H9 (cell line): ENCODE data around the gene RFNG. TPM values are rescaled to one million over a fixed set of nuclear protein-coding genes. Genes with fewer than 3 reads are reported as not detected.

Experiments used
- DNase-seq: peaks from one replicate; pipeline ENCODE4 v3.0.0-alpha.2; 2017
- H2AFZ ChIP-seq: one replicate; pipeline ENCODE4 v1.6.1; 2013; ENCODE audit warnings: mild to moderate bottlenecking, low read length, control low read depth, moderate library complexity
- H2AK5ac ChIP-seq: 2 replicates; pipeline ENCODE4 v1.6.1; 2013; ENCODE audit warnings: low read length, control low read depth, mixed read lengths; ENCODE audit not compliant: insufficient read length
- H2BK120ac ChIP-seq: one replicate; pipeline ENCODE4 v1.6.1; 2013; ENCODE audit warnings: low read depth, mild to moderate bottlenecking, low read length, control low read depth, inconsistent platforms; ENCODE audit not compliant: poor library complexity, severe bottlenecking
- H2BK12ac ChIP-seq: 2 replicates; pipeline ENCODE4 v1.6.1; 2013; ENCODE audit warnings: low read length, control low read depth, mixed read lengths, low read depth; ENCODE audit not compliant: insufficient read length
- H2BK15ac ChIP-seq: 2 replicates; pipeline ENCODE4 v1.6.1; 2013; ENCODE audit warnings: low read depth, low read length, control low read depth
- H2BK20ac ChIP-seq: one replicate; pipeline ENCODE4 v1.6.1; 2013; ENCODE audit warnings: low read depth, mild to moderate bottlenecking, low read length, control low read depth, inconsistent platforms; ENCODE audit not compliant: poor library complexity, severe bottlenecking
- H2BK5ac ChIP-seq: 2 replicates; pipeline ENCODE4 v1.6.1; 2013; ENCODE audit warnings: low read length, control low read depth, mixed read lengths; ENCODE audit not compliant: insufficient read length
- H3K14ac ChIP-seq: 2 replicates; pipeline ENCODE4 v1.6.1; 2013; ENCODE audit warnings: low read length, control low read depth; ENCODE audit not compliant: insufficient read depth
- H3K18ac ChIP-seq: 2 replicates; pipeline ENCODE4 v1.6.1; 2013; ENCODE audit warnings: low read depth, mild to moderate bottlenecking, mixed read lengths, low read length, control low read depth; ENCODE audit not compliant: insufficient read length
- H3K23ac ChIP-seq: 2 replicates; pipeline ENCODE4 v1.6.1; 2013; ENCODE audit warnings: low read length, control low read depth, mixed read lengths, low read depth; ENCODE audit not compliant: insufficient read length
- H3K23me2 ChIP-seq: 2 replicates; pipeline ENCODE4 v1.6.1; 2013; ENCODE audit warnings: low read depth, mild to moderate bottlenecking, mixed read lengths, low read length, control low read depth; ENCODE audit not compliant: insufficient read length, poor library complexity, severe bottlenecking
- H3K27ac ChIP-seq: 2 replicates; pipeline ENCODE4 v1.5.1; 2013; ENCODE audit warnings: low read length, control low read depth, mixed read lengths, low read depth; ENCODE audit not compliant: insufficient read length
- H3K27me3 ChIP-seq: 2 replicates; pipeline ENCODE4 v1.6.1; 2013; ENCODE audit warnings: low read length, control low read depth, inconsistent platforms; ENCODE audit not compliant: insufficient read depth
- H3K4ac ChIP-seq: 2 replicates; pipeline ENCODE4 v1.6.1; 2013; ENCODE audit warnings: low read depth, mild to moderate bottlenecking, control low read depth, inconsistent platforms, low read length, moderate library complexity
- H3K4me1 ChIP-seq: 2 replicates; pipeline ENCODE4 v1.6.1; 2013; ENCODE audit warnings: low read length, control low read depth, inconsistent platforms; ENCODE audit not compliant: insufficient read depth
- H3K4me2 ChIP-seq: 2 replicates; pipeline ENCODE4 v1.6.1; 2013; ENCODE audit warnings: low read length, control low read depth, mixed read lengths; ENCODE audit not compliant: insufficient read length, insufficient read depth
- H3K56ac ChIP-seq: 2 replicates; pipeline ENCODE4 v1.6.1; 2013; ENCODE audit warnings: low read depth, mild to moderate bottlenecking, mixed read lengths, low read length, control low read depth; ENCODE audit not compliant: insufficient read length
- H3K79me1 ChIP-seq: 2 replicates; pipeline ENCODE4 v1.6.1; 2013; ENCODE audit warnings: low read depth, mild to moderate bottlenecking, moderate library complexity, low read length, control low read depth, inconsistent platforms; ENCODE audit not compliant: insufficient read depth, poor library complexity, severe bottlenecking
- H3K79me2 ChIP-seq: 2 replicates; pipeline ENCODE4 v1.6.1; 2013; ENCODE audit warnings: low read length, control low read depth, inconsistent platforms; ENCODE audit not compliant: insufficient read depth
- H3K9ac ChIP-seq: 2 replicates; pipeline ENCODE4 v1.6.1; 2013; ENCODE audit warnings: low read length, control low read depth, mixed read lengths; ENCODE audit not compliant: insufficient read length; ENCODE audit errors: extremely low read depth
- H3K9me3 ChIP-seq: one replicate; pipeline ENCODE4 v1.6.1; 2013; ENCODE audit warnings: low read depth, low read length, inconsistent platforms; ENCODE audit not compliant: control insufficient read depth
- H3T11ph ChIP-seq: one replicate; pipeline ENCODE4 v1.6.1; 2013; ENCODE audit warnings: mild to moderate bottlenecking, low read length, control low read depth, inconsistent platforms
- H4K20me1 ChIP-seq: one replicate; pipeline ENCODE4 v1.6.1; 2013; ENCODE audit not compliant: control insufficient read depth, insufficient read length, insufficient read depth
- H4K5ac ChIP-seq: 2 replicates; pipeline ENCODE4 v1.6.1; 2013; ENCODE audit warnings: low read depth, mild to moderate bottlenecking, mixed read lengths, low read length, control low read depth; ENCODE audit not compliant: insufficient read length
- H4K8ac ChIP-seq: replicated peaks from 2 replicates; pipeline ENCODE4 v1.6.1; 2013; ENCODE audit warnings: low read length, control low read depth, mixed read lengths, low read depth; ENCODE audit not compliant: insufficient read length
- H4K91ac ChIP-seq: 2 replicates; pipeline ENCODE4 v1.6.1; 2013; ENCODE audit warnings: low read depth, mild to moderate bottlenecking, moderate library complexity, mixed read lengths, low read length, control low read depth; ENCODE audit not compliant: insufficient read length
- H3K27ac Mint-ChIP-seq, 3 experiments: 2 replicates in 2 of 3; 3 replicates in 1 of 3; pipeline ENCODE4 v1.8.0; 2020 to 2021; ENCODE audit warnings: mixed read lengths in 3 of 3, mild to moderate bottlenecking in 1 of 3, moderate library complexity in 1 of 3
- H3K27me3 Mint-ChIP-seq: 2 replicates; pipeline ENCODE4 v1.8.0; 2021; ENCODE audit warnings: low read depth, mild to moderate bottlenecking, moderate library complexity, mixed read lengths
- H3K36me3 Mint-ChIP-seq, 3 experiments: 2 replicates in 2 of 3; 3 replicates in 1 of 3; pipeline ENCODE4 v1.8.0; 2020 to 2021; ENCODE audit warnings: low read depth in 3 of 3, mixed read lengths in 3 of 3; ENCODE audit not compliant: insufficient read depth in 1 of 3
- H3K4me1 Mint-ChIP-seq, 2 experiments: 2 replicates each; pipeline ENCODE4 v1.8.0; 2020; ENCODE audit warnings: mixed read lengths in 2 of 2
- H3K4me3 Mint-ChIP-seq, 2 experiments: 2 replicates in 1 of 2; 3 replicates in 1 of 2; pipeline ENCODE4 v1.8.0; 2020 to 2021; ENCODE audit warnings: mild to moderate bottlenecking in 2 of 2, mixed read lengths in 2 of 2, moderate library complexity in 1 of 2
- H3K9me3 Mint-ChIP-seq, 2 experiments: 2 replicates in 1 of 2; 3 replicates in 1 of 2; pipeline ENCODE4 v1.8.0; 2020; ENCODE audit warnings: mild to moderate bottlenecking in 2 of 2, mixed read lengths in 2 of 2, moderate library complexity in 1 of 2
- WGBS: extraction: QIAGEN DNeasy Blood & Tissue Kit; methylation state at CpG from one replicate; pipeline ENCODE4 v1.1.7; 2013; ENCODE audit warnings: missing lambda C conversion rate, low lambda C conversion rate, mixed read lengths; ENCODE audit not compliant: insufficient read length; ENCODE audit errors: extremely low coverage; 5-methylcytosine and 5-hydroxymethylcytosine counted together
- total RNA-seq: library from RNA; stranded (reverse); gene quantifications from 2 replicates; pipeline ENCODE4 v1.2.1, GENCODE V29; 2021
- TF ChIP-seq, protein P1 (sequence below): fragments of 200-600 bp; sonication (generic); conservative IDR thresholded peaks from 3 replicates; pipeline ENCODE4 v1.8.0; 2021; ENCODE audit warnings: antibody characterized with exemption, mild to moderate bottlenecking

RFNG gene
- total RNA-seq, 1 experiment from 2014 or later, result 34.0 TPM

DNA sequence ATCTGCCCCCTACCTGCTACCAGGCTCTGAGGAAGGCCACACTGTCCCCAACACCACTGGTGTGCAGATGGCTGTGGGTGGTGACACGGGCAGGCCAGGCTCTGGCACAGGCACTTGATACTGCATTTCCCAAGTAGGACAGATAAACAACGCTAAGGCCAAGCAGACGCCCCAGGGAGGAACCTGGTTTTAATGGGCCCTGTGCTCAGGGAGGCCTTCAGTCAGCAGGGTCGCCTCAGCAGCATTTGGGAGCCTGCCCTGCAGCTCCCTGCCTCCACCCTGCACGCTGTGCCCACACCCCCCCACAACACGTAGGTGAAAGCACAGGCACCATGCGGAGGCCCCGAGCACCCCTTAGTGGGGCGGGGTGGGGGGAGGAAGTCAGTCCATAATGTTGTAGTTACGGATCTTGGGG, 49.7 kb upstream of the RFNG start:
- peak overlapping the region in 1 of 3 experiments; percentile 76; a peak in 3 of 7 replicates for H3K27ac Mint-ChIP-seq
- H3K4me1 ChIP-seq, result no peaks in the 10 kb centered on the region; the same call in 1 of the 2 replicates

More for the DNA sequence above, 49.7 kb upstream of the RFNG start:
- H3K27me3 Mint-ChIP-seq, result peaks cover 3% of the 10 kb centered on the region; the same call in 1 of the 2 replicates
- H3K4me1 Mint-ChIP-seq, result peaks cover 35 to 68% of the 10 kb centered on the region in 2 experiments
- Histone ChIP-seq H2BK20ac (no peak overlapping the region), H3K56ac (no peak overlapping the region), H2AFZ (no peak overlapping the region), H2BK15ac (no peak overlapping the region), H3T11ph (no peak overlapping the region), H3K27ac (no peak overlapping the region), H4K20me1 (no peaks in the 10 kb centered on the region), H4K5ac (no peak overlapping the region), H3K27me3 (no peaks in the 10 kb centered on the region), H3K23me2 (peaks cover 9% of the 10 kb centered on the region), H3K14ac (no peak overlapping the region), H4K8ac (no peak overlapping the region), H3K23ac (no peak overlapping the region), H2AK5ac (no peak overlapping the region), H3K4me2 (no peak overlapping the region), H3K4ac (no peak overlapping the region), H2BK12ac (no peak overlapping the region), H3K79me1 (peaks cover 2% of the 10 kb centered on the region), H4K91ac (no peak overlapping the region), H2BK5ac (no peak overlapping the region), H3K9me3 (no peaks in the 10 kb centered on the region), H2BK120ac (no peak overlapping the region), H3K18ac (no peak overlapping the region), H3K9ac (no peak overlapping the region), H3K79me2 (peaks cover 10% of the 10 kb centered on the region; the same call in 1 of the 2 replicates)
- WGBS, result no CpG with 5 or more reads among the region's 10 CpGs
- no peak overlapping the region for H3K4me3 Mint-ChIP-seq
- DNase-seq, result no peak
- no peaks in the 10 kb centered on the region for H3K9me3 Mint-ChIP-seq
- H3K36me3 Mint-ChIP-seq, result peaks cover 0 to 5% (median 4%) of the 10 kb centered on the region in 3 experiments; a peak in 4 of 7 replicates
- TF ChIP-seq, protein P1, sequence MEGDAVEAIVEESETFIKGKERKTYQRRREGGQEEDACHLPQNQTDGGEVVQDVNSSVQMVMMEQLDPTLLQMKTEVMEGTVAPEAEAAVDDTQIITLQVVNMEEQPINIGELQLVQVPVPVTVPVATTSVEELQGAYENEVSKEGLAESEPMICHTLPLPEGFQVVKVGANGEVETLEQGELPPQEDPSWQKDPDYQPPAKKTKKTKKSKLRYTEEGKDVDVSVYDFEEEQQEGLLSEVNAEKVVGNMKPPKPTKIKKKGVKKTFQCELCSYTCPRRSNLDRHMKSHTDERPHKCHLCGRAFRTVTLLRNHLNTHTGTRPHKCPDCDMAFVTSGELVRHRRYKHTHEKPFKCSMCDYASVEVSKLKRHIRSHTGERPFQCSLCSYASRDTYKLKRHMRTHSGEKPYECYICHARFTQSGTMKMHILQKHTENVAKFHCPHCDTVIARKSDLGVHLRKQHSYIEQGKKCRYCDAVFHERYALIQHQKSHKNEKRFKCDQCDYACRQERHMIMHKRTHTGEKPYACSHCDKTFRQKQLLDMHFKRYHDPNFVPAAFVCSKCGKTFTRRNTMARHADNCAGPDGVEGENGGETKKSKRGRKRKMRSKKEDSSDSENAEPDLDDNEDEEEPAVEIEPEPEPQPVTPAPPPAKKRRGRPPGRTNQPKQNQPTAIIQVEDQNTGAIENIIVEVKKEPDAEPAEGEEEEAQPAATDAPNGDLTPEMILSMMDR, result no peak
